Measurements from ENCODE around the gene AKR1D1.
A peak's percentile ranks its signal among the peaks of the same experiment; 100 is the strongest.

AKR1D1 gene

GRCh38 chr7:138161600-138162081 is 85.4 kb downstream of the AKR1D1 start:
- intact Hi-C loops (cut with DNase I) = loop anchor here (1.0 kb wide), 1 partner anchor 577 kb away; no protein-coding TSS in a partner anchor
- DNase-seq = peak; percentile 48 to 95 (median 78)

- no peak for DNase-seq
- intact Hi-C loops (cut with DNase I) = no loop called here
These were observed 86.0 kb downstream of the AKR1D1 start for GRCh38 chr7:138162236-138162635.

GRCh38 chr7:138163800-138164199 is 87.5 kb downstream of the AKR1D1 start:
- no peak for DNase-seq
- intact Hi-C loops (cut with DNase I) = no loop called here

- intact Hi-C loops (cut with DNase I) = no loop called here
These were observed 88.5 kb downstream of the AKR1D1 start for GRCh38 chr7:138164804-138165203.

GRCh38 chr7:138166681-138167080 is 90.4 kb downstream of the AKR1D1 start:
- DNase-seq = no peak
- intact Hi-C loops (cut with DNase I) = no loop called here

More at GRCh38 chr7:138164804-138165203, 88.5 kb downstream of the AKR1D1 start:
- DNase-seq = no peak

- intact Hi-C loops (cut with DNase I) = no loop called here
- no peak for DNase-seq
These were observed 91.0 kb downstream of the AKR1D1 start for GRCh38 chr7:138167222-138167621.

- intact Hi-C loops (cut with DNase I) = no loop called here
- DNase-seq = no peak
These were observed 91.6 kb downstream of the AKR1D1 start for GRCh38 chr7:138167869-138168296.

All from posterior cingulate gyrus (tissue), 11 donors.